GM21619 (cell line): Measurements from ENCODE around the gene OPCML.

Experiments
- ATAC-seq: cut with Tn5 transposase; IDR thresholded peaks from one replicate; pipeline ENCODE4 v1.9.1; 2021; ENCODE audit not compliant: unreplicated experiment

Gene OPCML

GRCh38 chr11:133531971-133532651 is at the start of gene OPCML:
OPCML (minus strand) TSS chr11:133532501.
- no peak for ATAC-seq

GRCh38 chr11:133581091-133581490 is 48.8 kb upstream of the OPCML start:
- ATAC-seq: no peak

- ATAC-seq: no peak
These were observed 47.1 kb upstream of the OPCML start for GRCh38 chr11:133579165-133580031.

GRCh38 chr11:133577403-133577802 is 45.1 kb upstream of the OPCML start:
- no peak for ATAC-seq

GRCh38 chr11:133576351-133576750 is 44.0 kb upstream of the OPCML start:
- ATAC-seq: no peak

- no peak for ATAC-seq
These were observed 40.8 kb upstream of the OPCML start for GRCh38 chr11:133573081-133573480.

GRCh38 chr11:133570376-133570775 is 38.1 kb upstream of the OPCML start:
- no peak for ATAC-seq

- no peak for ATAC-seq
These were observed 31.3 kb upstream of the OPCML start for GRCh38 chr11:133563505-133564025.

- no peak for ATAC-seq
These were observed 28.2 kb upstream of the OPCML start for GRCh38 chr11:133560472-133560855.

- no peak for ATAC-seq
These were observed 27.7 kb upstream of the OPCML start for GRCh38 chr11:133559833-133560471.

- no peak for ATAC-seq
These were observed 27.1 kb upstream of the OPCML start for GRCh38 chr11:133559382-133559781.

GRCh38 chr11:133555034-133555433 is 22.7 kb upstream of the OPCML start:
- no peak for ATAC-seq

GRCh38 chr11:133553885-133554740 is 21.8 kb upstream of the OPCML start:
- ATAC-seq: no peak

GRCh38 chr11:133552938-133553337 is 20.6 kb upstream of the OPCML start:
- no peak for ATAC-seq

GRCh38 chr11:133551064-133551463 is 18.8 kb upstream of the OPCML start:
- ATAC-seq: no peak

GRCh38 chr11:133549826-133550225 is 17.5 kb upstream of the OPCML start:
- no peak for ATAC-seq

- ATAC-seq: no peak
These were observed 16.3 kb upstream of the OPCML start for GRCh38 chr11:133548641-133549040.

- ATAC-seq: no peak
These were observed 15.7 kb upstream of the OPCML start for GRCh38 chr11:133547808-133548494.

- peak; percentile 60 for ATAC-seq
These were observed 13.0 kb upstream of the OPCML start for GRCh38 chr11:133545199-133545803.

- no peak for ATAC-seq
These were observed 9.4 kb upstream of the OPCML start for GRCh38 chr11:133541720-133542095.
